ENCODE data around the gene GLYATL1. TPM values are rescaled to one million over a fixed set of nuclear protein-coding genes. Genes with fewer than 3 reads are reported as not detected.

The GLYATL1 gene
- total and polyA plus RNA-seq, 2 experiments from 2014 or later: 1.3 to 2.1 TPM

DNA sequence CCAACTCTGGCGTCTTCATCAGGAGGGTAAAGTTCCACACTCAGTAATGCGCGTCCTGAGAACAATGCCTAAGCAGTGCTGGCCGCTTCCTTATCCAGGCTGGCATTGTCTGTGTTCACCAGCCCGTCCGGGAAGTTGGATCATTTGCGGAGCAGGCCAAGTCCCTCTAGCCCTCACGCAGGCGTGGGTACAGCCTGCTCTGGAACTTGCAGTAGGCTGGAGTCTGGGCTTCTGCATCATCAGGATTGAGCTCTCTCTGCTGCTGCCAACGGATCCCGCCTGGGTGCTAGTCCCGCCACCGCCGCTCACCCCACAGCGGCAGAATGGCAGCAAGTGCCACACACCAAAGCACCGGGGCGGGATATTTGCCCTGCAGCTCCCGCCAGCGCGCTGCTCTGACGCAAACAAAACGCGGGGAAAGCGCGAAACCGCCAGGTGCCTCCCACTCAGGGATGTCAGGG is 29.0 kb downstream of the GLYATL1 start:
- Histone ChIP-seq H3K27ac (no peak overlapping the region), H3K9me3 (ENCODE audit: low read depth) (no peaks in the 10 kb centered on the region), H3K4me1 (ENCODE audit: low read depth) (no peaks in the 10 kb centered on the region), H3K4me3 (no peak overlapping the region), H3K27me3 (peaks cover 41% of the 10 kb centered on the region), H3K36me3 (no peaks in the 10 kb centered on the region)
- TF ChIP-seq, protein P1, sequence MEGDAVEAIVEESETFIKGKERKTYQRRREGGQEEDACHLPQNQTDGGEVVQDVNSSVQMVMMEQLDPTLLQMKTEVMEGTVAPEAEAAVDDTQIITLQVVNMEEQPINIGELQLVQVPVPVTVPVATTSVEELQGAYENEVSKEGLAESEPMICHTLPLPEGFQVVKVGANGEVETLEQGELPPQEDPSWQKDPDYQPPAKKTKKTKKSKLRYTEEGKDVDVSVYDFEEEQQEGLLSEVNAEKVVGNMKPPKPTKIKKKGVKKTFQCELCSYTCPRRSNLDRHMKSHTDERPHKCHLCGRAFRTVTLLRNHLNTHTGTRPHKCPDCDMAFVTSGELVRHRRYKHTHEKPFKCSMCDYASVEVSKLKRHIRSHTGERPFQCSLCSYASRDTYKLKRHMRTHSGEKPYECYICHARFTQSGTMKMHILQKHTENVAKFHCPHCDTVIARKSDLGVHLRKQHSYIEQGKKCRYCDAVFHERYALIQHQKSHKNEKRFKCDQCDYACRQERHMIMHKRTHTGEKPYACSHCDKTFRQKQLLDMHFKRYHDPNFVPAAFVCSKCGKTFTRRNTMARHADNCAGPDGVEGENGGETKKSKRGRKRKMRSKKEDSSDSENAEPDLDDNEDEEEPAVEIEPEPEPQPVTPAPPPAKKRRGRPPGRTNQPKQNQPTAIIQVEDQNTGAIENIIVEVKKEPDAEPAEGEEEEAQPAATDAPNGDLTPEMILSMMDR (IDR thresholded peaks at IDR 0.05; ENCODE audit: low read depth, low read length): no peak
- no peak for DNase-seq (ENCODE audit: low read depth in 1 of 2, low spot score in 1 of 2)

DNA sequence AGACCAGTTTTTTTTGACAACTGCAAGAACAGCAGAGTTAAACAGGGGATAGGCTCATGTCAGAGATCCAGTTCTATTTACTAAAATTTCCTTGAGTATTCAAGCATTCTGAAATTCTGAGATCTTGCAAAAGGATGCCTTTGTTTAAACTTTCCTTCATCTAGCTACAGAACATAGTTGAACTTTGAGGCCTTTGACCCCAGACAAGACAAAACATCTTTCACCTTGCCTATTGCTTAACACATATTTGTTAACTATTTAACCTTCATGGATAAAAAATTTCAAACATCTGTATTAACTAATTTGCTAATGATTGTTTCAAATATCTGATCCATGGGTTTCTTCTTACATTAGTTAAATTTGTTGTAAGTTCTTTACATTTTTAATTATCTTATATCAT is 38.2 kb downstream of the GLYATL1 start:
- DNase-seq (ENCODE audit: low read depth in 1 of 2, low spot score in 1 of 2): no peak
- H3K9me3 ChIP-seq (ENCODE audit: low read depth): no peaks in the 10 kb centered on the region
- TF ChIP-seq, protein P1 (IDR thresholded peaks at IDR 0.05; ENCODE audit: low read depth, low read length): no peak
- H3K4me1 ChIP-seq (ENCODE audit: low read depth): no peaks in the 10 kb centered on the region
- H3K36me3 ChIP-seq: no peaks in the 10 kb centered on the region
- no peak overlapping the region for H3K4me3 ChIP-seq
- no peak overlapping the region for H3K27ac ChIP-seq
- H3K27me3 ChIP-seq: no peaks in the 10 kb centered on the region

DNA sequence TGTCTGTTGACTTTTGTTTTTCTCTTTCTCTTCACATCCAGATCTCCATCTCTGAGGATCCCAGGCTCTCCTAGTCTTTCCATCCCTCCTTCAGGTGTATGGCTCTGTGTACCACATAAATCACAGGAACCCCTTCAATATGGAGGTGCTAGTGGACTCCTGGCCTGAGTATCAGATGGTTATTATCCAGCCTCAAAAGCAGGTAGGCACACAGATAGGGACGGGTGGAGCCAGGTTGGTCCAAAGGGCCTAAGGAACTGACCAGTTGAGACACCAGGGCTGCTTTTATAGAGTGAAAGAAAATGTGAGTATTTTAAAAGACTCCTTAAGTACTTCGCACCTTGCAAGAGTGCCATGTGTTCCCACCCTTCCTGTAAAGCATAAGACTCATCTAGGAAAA is 39.9 kb downstream of the GLYATL1 start:
- no peak overlapping the region for H3K4me3 ChIP-seq
- no peaks in the 10 kb centered on the region for H3K27me3 ChIP-seq
- H3K36me3 ChIP-seq: no peaks in the 10 kb centered on the region
- TF ChIP-seq, protein P1 (IDR thresholded peaks at IDR 0.05; ENCODE audit: low read depth, low read length): no peak
- DNase-seq (ENCODE audit: low read depth in 1 of 2, low spot score in 1 of 2): no peak
- H3K27ac ChIP-seq: no peak overlapping the region
- no peaks in the 10 kb centered on the region for H3K9me3 ChIP-seq (ENCODE audit: low read depth)
- no peaks in the 10 kb centered on the region for H3K4me1 ChIP-seq (ENCODE audit: low read depth)

DNA sequence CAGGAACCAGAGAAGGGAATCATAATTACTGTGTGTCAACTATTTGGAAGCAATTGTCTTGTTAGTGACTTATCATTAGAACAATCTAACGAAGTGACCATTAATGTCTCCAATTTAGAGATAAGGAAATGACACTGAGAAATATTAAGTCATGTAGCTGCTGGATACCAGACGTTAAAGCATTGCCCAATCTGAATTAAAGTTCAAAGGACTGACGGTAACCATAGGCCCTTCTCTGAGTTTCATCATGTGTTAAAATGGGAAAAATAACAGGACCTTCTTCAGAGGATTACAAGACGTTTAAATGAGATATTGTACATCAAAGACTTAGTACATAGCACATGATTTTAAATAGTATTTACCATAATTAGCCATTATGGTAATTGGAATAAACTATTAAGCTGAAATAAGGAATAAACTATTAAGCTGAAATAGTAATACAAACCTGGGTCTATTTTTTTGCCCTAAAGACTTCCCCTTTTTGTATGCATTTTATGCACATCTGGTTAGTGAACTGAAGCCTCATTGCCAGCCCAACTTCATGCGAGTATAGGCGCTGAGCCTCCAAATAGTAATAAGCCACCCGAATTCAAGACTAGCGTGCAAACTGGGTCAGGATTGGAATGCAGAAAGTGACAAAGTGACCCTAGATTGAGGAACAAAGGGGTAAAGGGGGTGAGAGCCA is 41.0 kb downstream of the GLYATL1 start:
- TF ChIP-seq, protein P1 (IDR thresholded peaks at IDR 0.05; ENCODE audit: low read depth, low read length): no peak
- no peak for DNase-seq (ENCODE audit: low read depth in 1 of 2, low spot score in 1 of 2)
- no peaks in the 10 kb centered on the region for H3K4me1 ChIP-seq (ENCODE audit: low read depth)
- no peak overlapping the region for H3K27ac ChIP-seq
- no peaks in the 10 kb centered on the region for H3K36me3 ChIP-seq
- no peaks in the 10 kb centered on the region for H3K27me3 ChIP-seq
- H3K4me3 ChIP-seq: no peak overlapping the region
- H3K9me3 ChIP-seq (ENCODE audit: low read depth): no peaks in the 10 kb centered on the region

DNA sequence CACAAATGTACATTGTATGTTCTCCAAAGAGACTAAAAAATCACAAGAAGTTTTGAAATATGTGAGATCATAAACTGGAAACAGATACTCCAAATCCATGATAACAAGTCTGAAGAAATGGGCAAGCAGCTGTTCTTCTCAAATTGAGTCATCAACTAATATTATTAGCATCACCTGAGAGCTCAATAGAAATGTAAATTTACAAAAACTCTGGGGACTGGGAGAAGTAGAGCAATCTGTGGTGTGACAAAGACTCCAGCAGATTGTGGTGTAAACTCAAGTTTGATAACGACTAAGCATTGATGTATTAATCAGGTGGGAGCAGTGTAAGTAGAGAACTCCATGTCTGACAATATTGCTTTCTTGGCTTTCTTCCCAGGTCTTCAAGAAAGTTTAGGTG is 53.2 kb downstream of the GLYATL1 start:
- Histone ChIP-seq H3K27me3 (no peaks in the 10 kb centered on the region), H3K9me3 (ENCODE audit: low read depth) (no peaks in the 10 kb centered on the region), H3K4me3 (no peak overlapping the region), H3K36me3 (no peaks in the 10 kb centered on the region), H3K27ac (no peak overlapping the region), H3K4me1 (ENCODE audit: low read depth) (no peaks in the 10 kb centered on the region)
- no peak for DNase-seq (ENCODE audit: low read depth in 1 of 2, low spot score in 1 of 2)
- TF ChIP-seq, protein P1 (IDR thresholded peaks at IDR 0.05; ENCODE audit: low read depth, low read length): no peak
